Endothelial cell of umbilical vein (primary cell): ENCODE measurements around the gene CTTNBP2NL. TPM values are rescaled to one million over a fixed set of nuclear protein-coding genes. Genes with fewer than 3 reads are reported as not detected.
A peak's percentile ranks its signal among the peaks of the same experiment; 100 is the strongest.

Experiments
- BruUV-seq: library from RNA; stranded (reverse); fragments of 400-500 nt; replicated peaks from 2 replicates; lab custom pipeline; 2021; lab: Mats Ljungman, UMichigan
- CTCF ChIA-PET: fragments of 300-600, 350-600 bp; sonication (Branson Sonifier 250); formaldehyde crosslinking; loops from one replicate; lab custom pipeline; 2021; ENCODE audit warnings: antibody characterized with exemption, inconsistent platforms; lab: Charles Lee
- POLR2A ChIA-PET: fragments of 300-600, 350-600 bp; sonication (Branson Sonifier 250); formaldehyde crosslinking; loops from one replicate; lab custom pipeline; 2021; ENCODE audit warnings: antibody characterized with exemption, inconsistent platforms; lab: Charles Lee
- DNase-seq: peaks from one replicate; pipeline ENCODE4 v3.0.0-alpha.2; 2011; ENCODE audit warnings: low read depth, low spot score
- FAIRE-seq: peaks from 2 replicates; lab custom pipeline; 2011; peaks lifted over from hg19 to GRCh38; lab: Jason Lieb, UNC
- H2AFZ ChIP-seq: 2 replicates; pipeline ENCODE4 v1.6.0; 2012; ENCODE audit warnings: low read depth, low read length, control low read depth, inconsistent platforms
- H3K27ac ChIP-seq: 2 replicates; pipeline ENCODE4 v1.5.1; 2011; ENCODE audit warnings: low read depth, mild to moderate bottlenecking, control low read depth, low read length, moderate library complexity; ENCODE audit not compliant: insufficient read depth
- H3K27me3 ChIP-seq, 2 experiments: 2 replicates each; pipeline versions ENCODE4 v1.6.0 to v1.6.1; 2011; ENCODE audit warnings: low read length in 2 of 2, mixed read lengths in 1 of 2; ENCODE audit not compliant: control insufficient read depth in 2 of 2, insufficient read depth in 2 of 2
- H3K36me3 ChIP-seq, 2 experiments: 2 replicates in 1 of 2; 3 replicates in 1 of 2; pipeline ENCODE4 v1.5.1; 2011; ENCODE audit warnings: low read length in 2 of 2, mild to moderate bottlenecking in 1 of 2, moderate library complexity in 1 of 2; ENCODE audit not compliant: control insufficient read depth in 2 of 2, insufficient read depth in 2 of 2; ENCODE audit errors: extremely low read depth in 1 of 2
- H3K4me1 ChIP-seq: 3 replicates; pipeline ENCODE4 v1.5.1; 2011; ENCODE audit warnings: mild to moderate bottlenecking, low read length; ENCODE audit not compliant: control insufficient read depth, insufficient read depth; ENCODE audit errors: extremely low read depth
- H3K4me2 ChIP-seq: 2 replicates; pipeline ENCODE4 v1.6.1; 2011; ENCODE audit warnings: low read length, control low read depth, mixed read lengths; ENCODE audit not compliant: insufficient read depth
- H3K4me3 ChIP-seq, 3 experiments: fragments of 200-600 bp in 1 of 3; sonication (generic), shearing (Covaris generic) in 1 of 3; replicated peaks in 1 of 3; 2 replicates each; pipeline ENCODE4 v1.5.1; 2011 to 2016; ENCODE audit warnings: control low read depth in 3 of 3, low read length in 3 of 3, mild to moderate bottlenecking in 2 of 3, inconsistent platforms in 1 of 3, low read depth in 1 of 3, moderate library complexity in 1 of 3; ENCODE audit not compliant: insufficient read depth in 1 of 3
- H3K79me2 ChIP-seq: 2 replicates; pipeline ENCODE4 v1.6.0; 2012; ENCODE audit warnings: low read length, inconsistent platforms; ENCODE audit not compliant: control insufficient read depth, insufficient read depth
- H3K9ac ChIP-seq: replicated peaks from 2 replicates; pipeline ENCODE3; 2011; ENCODE audit warnings: low read length, control low read depth; ENCODE audit not compliant: insufficient read depth; ENCODE audit errors: extremely low read depth
- H3K9me1 ChIP-seq: replicated peaks from 3 replicates; pipeline ENCODE4 v1.6.0; 2011; ENCODE audit warnings: mild to moderate bottlenecking, low read length; ENCODE audit not compliant: control insufficient read depth, insufficient read depth; ENCODE audit errors: extremely low read depth
- H3K9me3 ChIP-seq: replicated peaks from 2 replicates; pipeline ENCODE4 v1.5.1; 2012; ENCODE audit warnings: low read length, inconsistent platforms; ENCODE audit not compliant: control insufficient read depth, insufficient read depth
- H4K20me1 ChIP-seq: replicated peaks from 2 replicates; pipeline ENCODE3; 2011; ENCODE audit warnings: mild to moderate bottlenecking, low read length; ENCODE audit not compliant: control insufficient read depth, insufficient read depth; ENCODE audit errors: extremely low read depth
- CTCF ChIP-seq, 2 donors: IDR thresholded peaks; 1 replicate in 1 of 2; 2 replicates in 1 of 2; pipeline ENCODE4 v1.5.1; 2011; ENCODE audit warnings: low read length in 2 of 2, mild to moderate bottlenecking in 2 of 2, moderate library complexity in 2 of 2, control low read depth in 1 of 2, inconsistent platforms in 1 of 2, low read depth in 1 of 2; ENCODE audit not compliant: insufficient read depth in 1 of 2; ENCODE audit errors: extremely low read depth in 1 of 2
- EZH2 ChIP-seq: IDR thresholded peaks from 2 replicates; pipeline ENCODE4 v1.6.1; 2012; ENCODE audit warnings: borderline replicate concordance, low read depth, mild to moderate bottlenecking, moderate library complexity, low read length, inconsistent platforms; ENCODE audit not compliant: severe bottlenecking
- FOS ChIP-seq: IDR thresholded peaks from 2 replicates; pipeline ENCODE4 v1.6.1; 2011; ENCODE audit warnings: mild to moderate bottlenecking, low read length, moderate library complexity, borderline replicate concordance; ENCODE audit not compliant: insufficient read depth
- GATA2 ChIP-seq: IDR thresholded peaks from 2 replicates; pipeline ENCODE4 v1.7.0; 2011; ENCODE audit warnings: low read depth, mild to moderate bottlenecking, moderate library complexity, mixed read lengths, low read length; ENCODE audit not compliant: insufficient read length, insufficient read depth
- JUN ChIP-seq: IDR thresholded peaks from 2 replicates; pipeline ENCODE4 v1.6.1; 2011; ENCODE audit warnings: borderline replicate concordance, low read depth; ENCODE audit not compliant: insufficient read length, insufficient read depth
- MYC ChIP-seq: IDR thresholded peaks from one replicate; pipeline ENCODE4 v1.6.1; 2011; ENCODE audit warnings: mild to moderate bottlenecking, low read depth, low read length
- POLR2A ChIP-seq: IDR thresholded peaks from 2 replicates; pipeline ENCODE4 v1.6.1; 2012; ENCODE audit warnings: low read depth, mild to moderate bottlenecking, control low read depth, low read length
- POLR2AphosphoS5 ChIP-seq: IDR thresholded peaks from 2 replicates; pipeline ENCODE4 v1.6.1; 2012; ENCODE audit warnings: low read depth, mild to moderate bottlenecking, control low read depth, low read length, moderate library complexity; ENCODE audit not compliant: insufficient read depth
- dilution Hi-C: fragments of 300-500 bp; cut with MboI; formaldehyde crosslinking; loops from one replicate; pipeline ENCODE4 v1.15.0; 2019; ENCODE audit warnings: low sequenced_read_pairs; ENCODE audit not compliant: extremely low pct_ligation_motif_present
- intact Hi-C: fragments of 100-400 bp; cut with micrococcal nuclease; formaldehyde crosslinking; loops from one replicate; pipeline ENCODE4 v1.10.0; 2022
- polyA plus RNA-seq, 4 experiments: library from polyadenylated mRNA; depleted of rRNA in 3 of 4; stranded (reverse) in 3 of 4; unstranded in 1 of 4; fragments of >200 nt; gene quantifications; 2 replicates each; pipeline versions ENCODE4 v1.2.1 to v1.2.3, GENCODE V29; 2011 to 2012; ENCODE audit warnings: missing spikeins in 1 of 4
- total RNA-seq: library from RNA; stranded (reverse); gene quantifications from 2 replicates; pipeline ENCODE4 v1.2.3, GENCODE V29; 2021

CTTNBP2NL gene
- total and polyA plus RNA-seq, 2 donors (not counting 3 experiments of a cell fraction or from before 2014, with no cell fraction given) = 21.5 to 94.4 TPM

DNA sequence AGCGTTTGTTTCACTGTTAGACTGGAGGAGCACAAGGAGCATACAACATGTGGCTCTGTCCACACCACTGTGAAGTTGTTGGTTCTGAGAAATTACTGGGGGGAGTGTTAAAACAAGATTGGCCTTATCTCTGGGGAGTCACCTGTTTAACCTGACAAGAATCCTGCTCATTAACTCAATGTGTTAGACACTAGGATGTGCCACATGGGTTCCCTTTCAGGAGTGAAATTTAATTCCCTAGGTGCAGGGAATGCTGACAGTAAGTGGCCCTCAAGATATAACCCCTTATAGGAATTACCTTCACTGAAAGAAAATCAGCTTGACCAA, 66.9 kb downstream of the CTTNBP2NL start:
- H3K36me3 ChIP-seq = peaks cover 9% of the 10 kb centered on the region in 2 experiments
- H3K27me3 ChIP-seq = no peaks in the 10 kb centered on the region
- dilution Hi-C loops = no loop called here
- peaks cover 30% of the 10 kb centered on the region for H3K4me1 ChIP-seq
- no peak overlapping the region for H3K27ac ChIP-seq
- TF ChIP-seq POLR2A = no peak
- no peak for TF ChIP-seq FOS
- TF ChIP-seq POLR2AphosphoS5 = no peak
- no peak for TF ChIP-seq MYC
- H4K20me1 ChIP-seq = no peaks in the 10 kb centered on the region
- FAIRE-seq (no peak), DNase-seq (no peak)
- no peak overlapping the region for H3K4me3 ChIP-seq
- intact Hi-C loops = no loop called here
- BruUV-seq = no TSS peak
- no peaks in the 10 kb centered on the region for H3K9me3 ChIP-seq
- peaks cover 7% of the 10 kb centered on the region for H3K79me2 ChIP-seq
- H3K9ac ChIP-seq = no peak overlapping the region
- no peak overlapping the region for H2AFZ ChIP-seq
- H3K4me2 ChIP-seq = no peak overlapping the region
- CTCF ChIA-PET = interaction anchor here (1.1 to 7.6 kb wide), 5 partner anchors 37 to 211 kb away, joined by 3 to 89 read pairs (median 5); no protein-coding TSS in a partner anchor
- no peaks in the 10 kb centered on the region for H3K9me1 ChIP-seq
- POLR2A ChIA-PET = no interaction called here

GRCh38 chr1:112464501-112464900, 68.5 kb downstream of the CTTNBP2NL start:
- no peaks in the 10 kb centered on the region for H4K20me1 ChIP-seq
- no peaks in the 10 kb centered on the region for H3K9me3 ChIP-seq
- CTCF ChIA-PET = interaction anchor here (2.2 to 7.6 kb wide), 6 partner anchors 19 to 105 kb away, joined by 13 to 89 read pairs (median 18); partner anchors contain the start of gene CTTNBP2NL
- no peak overlapping the region for H2AFZ ChIP-seq
- H3K27me3 ChIP-seq = no peaks in the 10 kb centered on the region
- no peak overlapping the region for H3K9ac ChIP-seq
- no peaks in the 10 kb centered on the region for H3K79me2 ChIP-seq
- H3K4me2 ChIP-seq = no peak overlapping the region
- DNase-seq = peak; percentile 25
- peak overlapping the region; percentile 59 for H3K27ac ChIP-seq
- H3K36me3 ChIP-seq = peaks cover 3 to 6% of the 10 kb centered on the region in 2 experiments
- FAIRE-seq = no peak
- POLR2A ChIA-PET = no interaction called here
- no TSS peak for BruUV-seq
- intact Hi-C loops (no loop called here), dilution Hi-C loops (no loop called here)
- no peak overlapping the region for H3K4me3 ChIP-seq
- H3K9me1 ChIP-seq = no peaks in the 10 kb centered on the region
- TF ChIP-seq GATA2 (no peak), JUN (no peak), EZH2 (no peak), POLR2AphosphoS5 (peak; percentile 54), CTCF (IDR thresholded peaks at IDR 0.05; ENCODE audit: extremely low read depth in 1 of 2, insufficient read depth in 1 of 2, low read depth in 1 of 2, low read length in 2 of 2) (no peak)
- peaks cover 28% of the 10 kb centered on the region for H3K4me1 ChIP-seq
